Mucosa of descending colon (tissue), 3 donors: Measurements from ENCODE around the gene CTNNAL1. TPM values are rescaled to one million over a fixed set of nuclear protein-coding genes. Genes with fewer than 3 reads are reported as not detected.
"Not testable (repeated sequence)": the region's sequence is repeated elsewhere in the genome, so short reads cannot be mapped to it uniquely, and the experiment has no call there.

Experiments used
- ATAC-seq: fragments of 200-7000 bp; cut with Tn5 transposase; one replicate; pipeline ENCODE4 v1.9.1; 2020; ENCODE audit warnings: mild to moderate bottlenecking, moderate library complexity
- DNase-seq, 3 donors: peaks; one replicate each; pipeline ENCODE4 v3.0.0-alpha.2; 2020
- H3K36me3 ChIP-seq: fragments of 200-600 bp; one replicate; pipeline ENCODE4 v1.8.0; 2021; ENCODE audit warnings: low read depth, mild to moderate bottlenecking
- H3K4me1 ChIP-seq: fragments of 200-600 bp; one replicate; pipeline ENCODE4 v1.8.0; 2021; ENCODE audit warnings: low read depth, mild to moderate bottlenecking
- H3K4me3 ChIP-seq: fragments of 200-600 bp; one replicate; pipeline ENCODE4 v1.8.0; 2021; ENCODE audit warnings: mild to moderate bottlenecking
- H3K9me3 ChIP-seq: fragments of 200-600 bp; one replicate; pipeline ENCODE4 v1.8.0; 2021; ENCODE audit warnings: mild to moderate bottlenecking
- intact Hi-C, 2 donors: fragments of 100-400 bp; cut with DNase I in 1 of 2; cut with micrococcal nuclease in 1 of 2; formaldehyde crosslinking; loops; one replicate each; pipeline versions ENCODE4 v1.11.0 to v1.11.1; 2022; cut with DNase I, micrococcal nuclease
- total RNA-seq, 3 donors: library from RNA; stranded (reverse); fragmentation: NEBNext Ultra II Directional in 2 of 3; extraction: Animal tissue kit (Norgen Biotek cat#: 25700) in 2 of 3; gene quantifications; one replicate each; pipeline versions ENCODE4 v1.2.1 to v1.2.4, GENCODE V29; 2021 to 2023
- TF ChIP-seq, protein P1 (sequence below): fragments of 200-600 bp; IDR thresholded peaks from one replicate; pipeline ENCODE4 v1.8.0; 2022; ENCODE audit warnings: antibody characterized with exemption, mild to moderate bottlenecking
- donor health status: DM: no; HTN: no; CAD: no; lungs with moderate emphysema.
- donor health status: DM: no; HTN: no; CAD: no.
- donor health status: DM: no; HTN: yes; CAD: no.

The CTNNAL1 gene
- total RNA-seq, 3 donors from 2014 or later, result 8.3 to 21.9 (median 15.6) TPM

DNA sequence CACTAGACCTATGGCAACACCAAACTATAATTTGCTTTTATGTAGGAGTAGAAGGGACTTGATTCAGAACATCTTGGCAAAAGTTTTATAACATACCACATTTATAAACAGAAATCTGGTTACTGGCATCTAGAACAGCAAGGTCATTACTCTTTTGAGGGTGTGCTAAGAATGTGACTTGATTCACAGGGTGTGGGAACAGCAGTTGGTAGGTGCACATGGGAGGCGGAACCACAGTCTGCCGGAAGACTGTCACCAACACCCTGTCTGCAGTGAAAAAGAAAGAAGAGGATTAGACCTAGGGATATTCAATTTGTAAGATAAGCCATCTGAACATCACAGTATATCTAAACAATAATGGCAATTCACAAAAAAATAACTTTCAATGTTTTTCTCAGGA lies 102.4 kb downstream of the CTNNAL1 start:
- Histone ChIP-seq H3K36me3 (peaks cover 6% of the 10 kb centered on the region), H3K9me3 (no peaks in the 10 kb centered on the region), H3K4me3 (no peak overlapping the region), H3K4me1 (no peaks in the 10 kb centered on the region)
- TF ChIP-seq, protein P1, sequence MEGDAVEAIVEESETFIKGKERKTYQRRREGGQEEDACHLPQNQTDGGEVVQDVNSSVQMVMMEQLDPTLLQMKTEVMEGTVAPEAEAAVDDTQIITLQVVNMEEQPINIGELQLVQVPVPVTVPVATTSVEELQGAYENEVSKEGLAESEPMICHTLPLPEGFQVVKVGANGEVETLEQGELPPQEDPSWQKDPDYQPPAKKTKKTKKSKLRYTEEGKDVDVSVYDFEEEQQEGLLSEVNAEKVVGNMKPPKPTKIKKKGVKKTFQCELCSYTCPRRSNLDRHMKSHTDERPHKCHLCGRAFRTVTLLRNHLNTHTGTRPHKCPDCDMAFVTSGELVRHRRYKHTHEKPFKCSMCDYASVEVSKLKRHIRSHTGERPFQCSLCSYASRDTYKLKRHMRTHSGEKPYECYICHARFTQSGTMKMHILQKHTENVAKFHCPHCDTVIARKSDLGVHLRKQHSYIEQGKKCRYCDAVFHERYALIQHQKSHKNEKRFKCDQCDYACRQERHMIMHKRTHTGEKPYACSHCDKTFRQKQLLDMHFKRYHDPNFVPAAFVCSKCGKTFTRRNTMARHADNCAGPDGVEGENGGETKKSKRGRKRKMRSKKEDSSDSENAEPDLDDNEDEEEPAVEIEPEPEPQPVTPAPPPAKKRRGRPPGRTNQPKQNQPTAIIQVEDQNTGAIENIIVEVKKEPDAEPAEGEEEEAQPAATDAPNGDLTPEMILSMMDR, result no peak
- intact Hi-C loops, result no loop called here
- no peak for DNase-seq
- ATAC-seq, result no peak

DNA sequence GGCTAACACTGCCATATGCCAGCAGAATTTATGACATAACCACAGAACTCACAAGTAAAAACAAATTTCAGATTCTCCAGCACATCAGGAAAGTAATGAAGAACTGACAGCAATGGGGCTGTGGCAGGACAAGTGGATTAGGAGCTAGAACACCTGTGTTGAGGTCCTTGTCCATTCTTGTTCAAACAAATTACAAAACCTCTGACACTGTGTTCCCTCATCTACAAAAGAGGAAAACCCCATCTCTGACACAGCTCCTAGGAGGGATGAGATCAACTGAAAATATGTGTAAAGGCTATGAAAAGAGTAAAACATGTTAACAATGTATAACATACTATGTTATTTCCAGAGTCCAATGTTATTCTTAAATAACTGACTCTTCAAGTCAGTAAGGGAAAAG lies 102.9 kb downstream of the CTNNAL1 start:
- Histone ChIP-seq H3K36me3 (peaks cover 6% of the 10 kb centered on the region), H3K4me3 (no peak overlapping the region), H3K4me1 (no peaks in the 10 kb centered on the region), H3K9me3 (no peaks in the 10 kb centered on the region)
- intact Hi-C loops, result no loop called here
- TF ChIP-seq, protein P1, result no peak
- DNase-seq (no peak), ATAC-seq (no peak)

DNA sequence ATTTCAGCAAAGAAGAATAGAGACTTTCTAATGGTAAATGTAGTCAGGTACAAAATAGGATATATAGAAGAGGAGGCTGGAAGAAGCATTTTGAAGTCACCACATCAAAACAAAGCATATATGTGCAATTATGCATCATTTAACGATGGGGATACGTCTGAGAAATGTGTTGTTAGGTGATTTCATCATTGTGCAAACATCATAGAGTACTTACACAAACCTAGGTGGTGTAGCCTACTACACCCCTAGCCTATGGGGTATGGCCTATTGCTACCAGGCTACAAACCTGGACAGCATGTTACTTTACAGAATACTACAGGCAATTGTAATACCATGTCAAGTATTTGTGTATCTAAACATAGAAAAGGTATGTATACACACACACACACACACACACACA lies 107.8 kb downstream of the CTNNAL1 start:
- ATAC-seq (no peak), DNase-seq (no peak)
- TF ChIP-seq, protein P1, result no peak
- no peaks in the 10 kb centered on the region for H3K4me1 ChIP-seq
- no peak overlapping the region for H3K4me3 ChIP-seq
- H3K36me3 ChIP-seq, result peaks cover 6% of the 10 kb centered on the region
- H3K9me3 ChIP-seq, result no peaks in the 10 kb centered on the region
- intact Hi-C loops, result no loop called here

DNA sequence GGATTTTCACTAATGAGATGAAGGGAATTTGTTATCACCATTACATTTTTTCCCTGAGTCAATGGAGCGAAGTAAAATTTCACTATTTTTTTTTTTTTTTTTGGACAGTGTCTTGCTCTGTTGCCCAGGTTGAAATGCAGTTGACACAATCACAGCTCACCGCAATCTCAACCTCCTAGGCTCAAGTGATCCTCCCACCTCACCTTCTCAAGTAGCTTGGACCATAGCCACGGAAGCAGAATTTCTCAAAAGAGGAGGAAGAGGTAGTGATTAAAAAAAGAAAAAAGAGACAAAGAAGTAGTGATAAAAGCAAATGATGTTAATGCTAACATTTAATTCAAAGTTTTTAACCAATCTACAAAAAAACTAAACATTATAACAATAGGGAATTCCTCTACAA lies 109.1 kb downstream of the CTNNAL1 start:
- H3K4me1 ChIP-seq, result no peaks in the 10 kb centered on the region
- intact Hi-C loops, result no loop called here
- peaks cover 6% of the 10 kb centered on the region for H3K36me3 ChIP-seq
- no peak overlapping the region for H3K4me3 ChIP-seq
- ATAC-seq, result no peak
- H3K9me3 ChIP-seq, result no peaks in the 10 kb centered on the region
- TF ChIP-seq, protein P1, result no peak
- no peak for DNase-seq

DNA sequence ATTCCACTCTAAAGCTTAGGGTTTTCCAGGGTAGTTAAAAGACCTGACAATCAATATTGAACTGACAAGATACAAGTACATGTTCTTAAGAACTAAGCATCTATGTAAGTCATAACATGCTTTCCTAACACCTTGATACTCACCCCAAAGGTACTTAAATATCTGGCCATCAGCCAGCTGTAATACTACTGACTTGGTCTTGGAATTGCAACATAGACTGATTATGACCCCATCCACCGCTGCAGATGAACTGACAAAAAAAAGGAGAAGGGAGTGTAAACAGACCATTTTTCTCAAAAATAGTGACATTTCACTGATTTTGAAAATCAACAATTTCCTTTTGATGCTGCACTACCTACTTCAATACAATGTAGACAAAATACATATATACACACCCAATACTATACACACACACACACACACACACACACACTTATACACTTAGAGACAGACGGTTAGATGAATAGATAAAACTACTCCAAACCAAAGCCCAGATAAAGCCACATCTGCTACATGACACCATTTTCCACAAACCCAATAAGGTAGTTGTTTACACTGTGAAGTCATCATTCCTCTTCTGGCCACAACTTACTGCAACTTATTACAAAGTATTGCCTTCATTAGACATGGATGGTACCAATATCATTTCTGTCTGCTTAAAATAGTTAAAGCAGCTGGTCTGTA lies 109.7 kb downstream of the CTNNAL1 start:
- TF ChIP-seq, protein P1, result no peak
- intact Hi-C loops, result no loop called here
- no peak for ATAC-seq

DNA sequence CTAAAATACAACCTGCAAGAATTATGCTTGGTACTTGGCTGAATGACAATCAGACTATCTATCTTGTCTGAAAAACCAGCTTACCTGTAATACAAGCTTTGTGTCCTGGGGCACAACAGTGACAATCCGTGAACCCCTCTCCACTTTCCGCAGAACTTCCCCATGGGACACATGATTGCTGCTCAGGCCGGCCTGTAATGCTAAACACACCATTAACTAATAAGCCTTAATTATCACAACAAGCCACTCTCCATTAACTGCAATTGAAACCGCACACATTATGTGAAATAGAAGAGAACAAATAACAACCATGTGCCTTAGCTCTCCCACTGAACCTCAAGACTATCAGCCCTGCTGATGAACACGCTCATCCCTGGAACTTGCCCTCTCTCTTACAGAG lies 113.1 kb downstream of the CTNNAL1 start:
- no peaks in the 10 kb centered on the region for H3K4me1 ChIP-seq
- intact Hi-C loops, result no loop called here
- no peak for ATAC-seq
- H3K36me3 ChIP-seq, result no peaks in the 10 kb centered on the region
- no peaks in the 10 kb centered on the region for H3K9me3 ChIP-seq
- H3K4me3 ChIP-seq, result no peak overlapping the region
- TF ChIP-seq, protein P1, result no peak
- no peak for DNase-seq

More for the DNA sequence above, 109.7 kb downstream of the CTNNAL1 start:
- Histone ChIP-seq H3K9me3 (no peaks in the 10 kb centered on the region), H3K36me3 (peaks cover 3% of the 10 kb centered on the region), H3K4me1 (no peaks in the 10 kb centered on the region), H3K4me3 (no peak overlapping the region)
- DNase-seq, result no peak

DNA sequence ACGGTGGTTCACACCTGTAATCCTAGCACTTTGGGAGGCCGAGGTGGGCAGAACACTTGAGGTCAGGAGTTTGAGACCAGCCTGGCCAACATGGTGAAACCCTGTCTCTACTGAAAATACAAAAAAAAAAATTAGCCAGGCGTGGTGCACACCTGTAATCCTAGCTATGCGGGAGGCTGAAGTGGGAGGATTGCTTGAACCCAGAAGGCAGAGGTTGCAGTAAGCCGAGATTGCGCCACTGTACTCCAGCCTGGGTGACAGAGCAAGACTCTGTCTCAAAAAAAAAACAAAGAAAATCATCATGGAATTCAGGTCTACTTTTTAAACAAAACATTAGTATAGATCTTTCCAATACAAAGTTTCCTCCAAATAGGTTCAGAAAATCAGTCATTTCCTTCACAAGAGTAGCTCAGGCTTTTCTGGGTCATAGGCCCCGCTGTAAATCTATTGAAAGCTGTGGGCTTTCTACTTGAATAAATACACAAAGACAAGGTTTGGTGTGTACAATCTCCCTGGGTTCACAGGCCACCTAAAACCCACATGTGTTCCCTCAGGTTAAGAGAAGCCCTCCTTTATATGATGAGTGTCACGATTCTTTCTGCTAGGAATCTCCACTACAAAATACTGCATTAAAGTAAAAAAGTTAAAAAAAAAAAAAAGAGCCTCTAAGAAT lies 114.1 kb downstream of the CTNNAL1 start:
- H3K4me3 ChIP-seq, H3K9me3 ChIP-seq, ATAC-seq, H3K4me1 ChIP-seq, H3K36me3 ChIP-seq, DNase-seq, intact Hi-C loops: not testable (repeated sequence)
